RCC 7860 (cell line): ENCODE data around the gene NAV3.
A peak's percentile ranks its signal among the peaks of the same experiment; 100 is the strongest.

Experiments
- DNase-seq: peaks from one replicate; pipeline ENCODE4 v3.0.0-alpha.2; 2015; ENCODE audit warnings: low spot score
- FAIRE-seq: peaks from 2 replicates; lab custom pipeline; 2012; peaks lifted over from hg19 to GRCh38; lab: Jason Lieb, UNC

NAV3 gene

GRCh38 chr12:77924703-77925102 is 94.0 kb downstream of the NAV3 start:
- no peak for DNase-seq

GRCh38 chr12:77925536-77926108 is 94.9 kb downstream of the NAV3 start:
- peak; percentile 71 for DNase-seq
- peak; percentile 81 for FAIRE-seq

More at GRCh38 chr12:77924703-77925102, 94.0 kb downstream of the NAV3 start:
- FAIRE-seq = no peak

DNA sequence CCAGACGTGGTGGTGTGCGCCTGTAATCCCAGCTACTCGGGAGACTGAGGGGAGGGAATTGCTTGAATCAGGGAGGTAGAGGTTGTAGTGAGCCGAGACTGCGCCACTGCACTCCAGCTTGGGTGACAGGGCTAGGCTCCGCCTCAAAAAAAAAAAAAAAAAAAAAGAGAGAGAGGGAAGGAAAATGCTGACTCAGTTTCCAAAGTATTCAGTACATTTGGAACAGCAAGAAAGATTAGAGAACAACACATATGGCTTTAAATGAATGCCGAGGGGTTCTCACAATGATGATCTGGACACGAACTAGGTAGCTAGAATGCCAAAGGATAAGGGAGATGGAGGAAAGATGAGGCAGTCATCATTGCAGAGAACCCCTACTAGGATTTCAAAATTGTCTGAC is 97.4 kb downstream of the NAV3 start:
- no peak for DNase-seq

DNA sequence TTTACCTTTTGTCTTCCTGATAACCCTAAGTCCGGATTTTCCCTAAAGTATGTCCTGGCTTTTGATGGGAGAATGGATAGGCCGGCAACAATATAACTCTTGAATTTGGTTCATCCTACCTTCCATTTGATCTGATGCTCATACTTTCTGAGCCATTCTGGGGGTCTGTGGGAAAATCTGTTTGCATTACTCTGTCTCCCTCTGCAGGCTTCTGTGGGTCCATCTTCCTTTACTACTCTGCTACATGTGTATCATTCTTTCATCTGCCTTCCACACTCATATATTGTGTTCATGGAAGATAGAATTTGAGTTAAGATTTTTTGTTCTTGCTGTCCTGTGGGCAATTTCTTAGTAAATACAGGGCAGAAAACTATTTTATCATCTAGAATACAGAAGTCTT is 101.5 kb downstream of the NAV3 start:
- FAIRE-seq (no peak), DNase-seq (no peak)

More for the DNA sequence above, 97.4 kb downstream of the NAV3 start:
- no peak for FAIRE-seq

GRCh38 chr12:77938301-77938700 is 107.6 kb downstream of the NAV3 start:
- FAIRE-seq = no peak
- no peak for DNase-seq

GRCh38 chr12:77940011-77940423 is 109.3 kb downstream of the NAV3 start:
- DNase-seq = peak; percentile 93

DNA sequence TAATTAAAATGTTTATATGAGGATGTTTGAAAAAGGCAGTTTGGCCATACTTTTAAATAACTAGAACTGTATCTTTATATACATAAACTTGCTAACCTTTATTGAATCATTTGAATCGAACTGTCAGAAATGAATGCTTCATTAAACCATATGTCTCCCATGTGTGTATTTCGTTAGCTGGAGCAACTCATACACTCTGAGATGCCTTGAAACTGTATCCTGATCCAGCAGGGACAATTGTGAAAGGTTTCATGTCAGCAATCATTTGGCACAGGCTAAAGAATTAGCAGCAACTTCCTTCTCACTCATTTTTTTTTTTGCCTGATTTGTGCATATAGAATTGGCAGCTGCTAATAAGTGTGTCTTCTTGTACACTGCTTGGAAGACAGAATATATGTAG is 109.9 kb downstream of the NAV3 start:
- DNase-seq = peak; percentile 24
- FAIRE-seq = no peak

More at GRCh38 chr12:77940011-77940423, 109.3 kb downstream of the NAV3 start:
- FAIRE-seq = peak; percentile 98

DNA sequence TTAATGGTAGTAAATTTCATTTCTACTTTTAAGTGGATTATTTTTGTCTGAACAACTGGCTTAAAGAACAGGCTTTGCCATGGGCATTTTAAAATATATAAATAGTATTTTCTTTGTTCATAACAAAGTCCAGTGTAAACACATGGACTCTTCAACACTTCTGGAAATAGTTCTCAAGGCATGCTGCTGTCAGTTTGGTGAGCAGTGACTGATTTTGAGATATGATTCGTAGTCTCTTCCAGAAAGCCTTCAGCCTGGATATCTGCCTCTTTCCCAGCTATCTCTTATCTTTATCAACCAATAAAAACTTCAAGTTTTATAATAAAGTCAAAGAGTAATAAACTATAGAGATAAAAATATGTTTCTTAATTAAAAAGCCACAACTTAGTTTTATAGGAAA is 110.7 kb downstream of the NAV3 start:
- FAIRE-seq (peak; percentile 67), DNase-seq (no peak)

GRCh38 chr12:77943466-77943865 is 112.8 kb downstream of the NAV3 start:
- FAIRE-seq (peak; percentile 7), DNase-seq (peak; percentile 44)

DNA sequence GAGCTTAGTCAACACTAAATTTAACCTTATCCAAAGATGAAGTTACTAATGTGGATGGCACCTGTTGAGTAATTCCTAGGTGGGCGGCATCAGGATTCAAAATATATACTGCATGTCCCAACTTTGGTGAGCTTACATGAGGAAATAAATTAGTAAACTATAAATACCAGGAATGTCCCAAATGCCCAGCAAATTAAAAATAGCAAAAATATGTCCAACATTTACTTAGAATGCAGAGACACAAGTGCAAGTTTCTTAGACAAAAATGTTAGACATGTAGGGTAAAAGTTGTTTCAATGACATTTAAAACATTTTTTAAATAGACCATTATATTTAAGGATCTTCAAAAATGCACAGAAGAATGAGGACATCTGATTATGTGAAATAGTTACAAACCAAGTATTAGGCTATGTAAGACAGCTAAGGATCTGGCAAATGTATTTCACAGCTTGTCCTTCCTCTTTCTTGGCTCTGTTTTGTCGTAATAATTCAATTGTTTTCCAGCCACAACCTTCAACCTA is 115.9 kb downstream of the NAV3 start:
- DNase-seq (no peak), FAIRE-seq (no peak)

- FAIRE-seq (peak; percentile 80), DNase-seq (peak; percentile 22)
Measured at GRCh38 chr12:77947330-77947729, 116.6 kb downstream of the NAV3 start.

GRCh38 chr12:77947746-77948145 is 117.1 kb downstream of the NAV3 start:
- FAIRE-seq (no peak), DNase-seq (no peak)

- FAIRE-seq = no peak
- no peak for DNase-seq
Measured at GRCh38 chr12:77949943-77950342, 119.2 kb downstream of the NAV3 start.

DNA sequence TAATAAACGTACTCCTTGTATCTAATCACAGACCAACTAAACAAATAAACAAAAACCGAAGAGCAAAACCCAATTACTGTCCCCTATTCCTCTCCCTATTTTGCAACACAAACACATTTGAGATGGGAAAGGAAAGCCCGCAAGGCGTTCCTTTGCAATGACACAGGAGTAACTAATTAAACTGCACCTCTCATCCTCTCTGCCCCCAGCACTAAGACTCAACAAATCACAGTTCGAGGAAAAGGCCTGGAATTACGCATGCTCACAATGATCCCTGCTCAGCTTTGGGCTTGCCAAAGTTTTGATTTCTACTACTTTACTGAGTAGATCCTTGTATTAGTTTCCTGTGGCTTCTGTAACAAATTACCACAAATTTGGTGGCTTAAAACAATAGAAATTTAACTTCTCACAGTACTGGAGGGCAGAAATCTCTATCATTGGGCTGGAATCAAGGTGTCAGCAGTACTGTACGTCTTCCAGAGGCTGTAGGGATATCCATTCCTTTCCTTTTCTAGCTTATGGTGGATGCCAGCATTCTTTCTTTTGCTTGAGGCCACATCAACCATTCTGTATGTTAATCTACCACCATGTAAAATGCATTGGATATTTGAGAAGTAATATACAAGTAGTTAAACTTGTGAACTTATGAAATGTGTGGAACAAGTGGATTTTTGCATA is 123.0 kb downstream of the NAV3 start:
- FAIRE-seq = peak; percentile 17
- peak; percentile 14 for DNase-seq

DNA sequence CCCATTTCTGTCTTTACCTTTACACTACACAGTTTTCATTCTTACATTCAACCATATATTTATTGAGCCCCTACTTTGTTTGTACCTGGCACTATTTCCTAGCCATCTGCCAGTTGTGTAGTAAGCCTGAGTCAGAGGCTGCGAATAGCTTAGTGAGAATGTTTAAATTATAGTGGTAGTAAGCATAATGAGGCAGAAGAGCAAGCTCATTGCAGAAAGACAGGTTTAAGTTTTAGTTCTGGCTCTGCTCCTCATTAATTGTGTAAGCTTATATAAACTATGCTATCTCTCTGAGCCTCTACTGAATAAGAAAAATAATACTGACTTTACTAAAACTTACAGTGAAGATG is 123.5 kb downstream of the NAV3 start:
- FAIRE-seq (no peak), DNase-seq (no peak)

GRCh38 chr12:77957062-77957461 is 126.4 kb downstream of the NAV3 start:
- FAIRE-seq = no peak
- no peak for DNase-seq

- no peak for FAIRE-seq
Measured at GRCh38 chr12:77963576-77964178, 133.0 kb downstream of the NAV3 start.

GRCh38 chr12:77965790-77966189 is 135.1 kb downstream of the NAV3 start:
- FAIRE-seq (no peak), DNase-seq (no peak)

More at GRCh38 chr12:77963576-77964178, 133.0 kb downstream of the NAV3 start:
- DNase-seq = no peak

- no peak for DNase-seq
- no peak for FAIRE-seq
Measured at GRCh38 chr12:77968021-77968420, 137.3 kb downstream of the NAV3 start.

GRCh38 chr12:77968571-77968970 is 137.9 kb downstream of the NAV3 start:
- DNase-seq (no peak), FAIRE-seq (no peak)

DNA sequence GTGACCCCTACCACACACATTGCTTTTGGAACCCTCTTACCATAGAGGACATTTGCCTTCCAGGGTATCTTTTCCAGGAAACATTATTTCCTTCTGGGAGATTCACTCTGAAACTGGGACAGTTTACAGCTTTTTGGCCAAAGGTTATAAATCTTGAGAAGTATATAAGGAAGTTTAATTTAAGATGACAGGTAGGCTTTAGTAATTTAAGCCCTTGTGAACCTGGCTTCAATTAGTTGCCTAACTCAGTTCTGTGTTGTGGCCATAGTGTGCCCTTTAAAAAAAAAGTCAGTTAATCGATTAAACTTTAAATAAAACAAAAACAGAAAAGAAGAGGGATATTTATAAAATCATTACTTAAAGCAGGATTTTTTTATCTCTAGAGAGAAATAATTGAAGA is 142.9 kb downstream of the NAV3 start:
- DNase-seq (no peak), FAIRE-seq (no peak)

DNA sequence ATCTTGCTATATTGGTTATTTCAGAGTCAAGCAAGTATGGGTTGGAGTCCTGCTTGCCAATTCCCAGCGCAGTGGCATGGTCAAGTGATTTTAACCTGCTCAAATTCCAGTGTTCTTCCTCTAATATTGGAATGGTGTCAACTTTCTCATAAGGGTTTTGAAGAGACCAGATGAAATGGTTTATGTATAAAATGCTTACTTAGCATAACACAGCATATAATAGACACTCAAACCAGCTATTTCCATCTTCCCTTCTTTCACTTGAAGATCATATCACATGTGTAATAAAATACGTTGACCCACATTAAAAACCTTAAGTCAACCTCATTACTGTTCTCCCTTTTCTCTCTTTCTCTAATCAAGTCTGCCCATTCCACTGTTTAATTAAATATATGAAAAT is 144.0 kb downstream of the NAV3 start:
- FAIRE-seq = no peak

More for the DNA sequence above, 144.0 kb downstream of the NAV3 start:
- DNase-seq = no peak
